Mucosa of descending colon (tissue), 3 donors: ENCODE data around the gene PLEKHA6. TPM values are rescaled to one million over a fixed set of nuclear protein-coding genes. Genes with fewer than 3 reads are reported as not detected.

Experiments
- ATAC-seq: fragments of 200-7000 bp; cut with Tn5 transposase; one replicate; pipeline ENCODE4 v1.9.1; 2020; ENCODE audit warnings: mild to moderate bottlenecking, moderate library complexity
- DNase-seq, 3 donors: peaks; one replicate each; pipeline ENCODE4 v3.0.0-alpha.2; 2020
- H3K36me3 ChIP-seq: fragments of 200-600 bp; one replicate; pipeline ENCODE4 v1.8.0; 2021; ENCODE audit warnings: low read depth, mild to moderate bottlenecking
- H3K4me1 ChIP-seq: fragments of 200-600 bp; one replicate; pipeline ENCODE4 v1.8.0; 2021; ENCODE audit warnings: low read depth, mild to moderate bottlenecking
- H3K4me3 ChIP-seq: fragments of 200-600 bp; one replicate; pipeline ENCODE4 v1.8.0; 2021; ENCODE audit warnings: mild to moderate bottlenecking
- H3K9me3 ChIP-seq: fragments of 200-600 bp; one replicate; pipeline ENCODE4 v1.8.0; 2021; ENCODE audit warnings: mild to moderate bottlenecking
- intact Hi-C, 2 donors: fragments of 100-400 bp; cut with DNase I in 1 of 2; cut with micrococcal nuclease in 1 of 2; formaldehyde crosslinking; loops; one replicate each; pipeline versions ENCODE4 v1.11.0 to v1.11.1; 2022; cut with DNase I, micrococcal nuclease
- total RNA-seq, 3 donors: library from RNA; stranded (reverse); fragmentation: NEBNext Ultra II Directional in 2 of 3; extraction: Animal tissue kit (Norgen Biotek cat#: 25700) in 2 of 3; gene quantifications; one replicate each; pipeline versions ENCODE4 v1.2.1 to v1.2.4, GENCODE V29; 2021 to 2023
- TF ChIP-seq, protein P1 (sequence below): fragments of 200-600 bp; IDR thresholded peaks from one replicate; pipeline ENCODE4 v1.8.0; 2022; ENCODE audit warnings: antibody characterized with exemption, mild to moderate bottlenecking
- donor health status: DM: no; HTN: no; CAD: no; lungs with moderate emphysema.
- donor health status: DM: no; HTN: no; CAD: no.
- donor health status: DM: no; HTN: yes; CAD: no.

PLEKHA6 gene
- total RNA-seq, 3 donors from 2014 or later = 82.4 to 154 (median 115) TPM

DNA sequence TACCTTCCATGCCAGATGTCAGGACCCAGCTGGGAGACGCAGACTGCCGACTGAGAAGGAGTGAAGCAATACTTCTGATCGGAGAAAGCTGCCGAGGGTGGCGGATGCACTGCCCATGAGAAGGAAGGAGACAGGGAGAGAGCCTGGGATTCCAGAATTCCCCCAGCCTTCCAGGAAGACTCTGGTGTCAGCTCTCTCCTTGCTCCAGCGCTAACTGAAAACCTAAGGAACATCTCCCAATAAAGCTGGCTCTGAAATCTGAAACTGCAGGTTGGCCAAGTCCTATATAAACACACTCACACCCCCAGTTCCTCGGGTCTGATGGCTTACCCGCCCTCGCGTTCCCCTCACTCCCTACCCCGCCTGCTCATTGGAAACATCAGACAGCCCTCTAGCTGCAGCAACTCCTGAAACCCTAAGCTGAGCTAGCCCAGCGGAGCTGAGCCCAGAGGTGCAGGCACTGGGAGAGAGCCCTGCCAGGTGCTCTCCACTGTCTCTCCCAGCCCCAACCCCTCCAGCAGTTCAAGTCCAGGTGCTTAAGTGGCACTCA is 52.3 kb downstream of the PLEKHA6 start:
- TF ChIP-seq, protein P1, sequence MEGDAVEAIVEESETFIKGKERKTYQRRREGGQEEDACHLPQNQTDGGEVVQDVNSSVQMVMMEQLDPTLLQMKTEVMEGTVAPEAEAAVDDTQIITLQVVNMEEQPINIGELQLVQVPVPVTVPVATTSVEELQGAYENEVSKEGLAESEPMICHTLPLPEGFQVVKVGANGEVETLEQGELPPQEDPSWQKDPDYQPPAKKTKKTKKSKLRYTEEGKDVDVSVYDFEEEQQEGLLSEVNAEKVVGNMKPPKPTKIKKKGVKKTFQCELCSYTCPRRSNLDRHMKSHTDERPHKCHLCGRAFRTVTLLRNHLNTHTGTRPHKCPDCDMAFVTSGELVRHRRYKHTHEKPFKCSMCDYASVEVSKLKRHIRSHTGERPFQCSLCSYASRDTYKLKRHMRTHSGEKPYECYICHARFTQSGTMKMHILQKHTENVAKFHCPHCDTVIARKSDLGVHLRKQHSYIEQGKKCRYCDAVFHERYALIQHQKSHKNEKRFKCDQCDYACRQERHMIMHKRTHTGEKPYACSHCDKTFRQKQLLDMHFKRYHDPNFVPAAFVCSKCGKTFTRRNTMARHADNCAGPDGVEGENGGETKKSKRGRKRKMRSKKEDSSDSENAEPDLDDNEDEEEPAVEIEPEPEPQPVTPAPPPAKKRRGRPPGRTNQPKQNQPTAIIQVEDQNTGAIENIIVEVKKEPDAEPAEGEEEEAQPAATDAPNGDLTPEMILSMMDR = no peak
- no peaks in the 10 kb centered on the region for H3K36me3 ChIP-seq
- DNase-seq (no peak), ATAC-seq (peak; percentile 47)
- H3K4me3 ChIP-seq = no peak overlapping the region
- no peaks in the 10 kb centered on the region for H3K9me3 ChIP-seq
- no peaks in the 10 kb centered on the region for H3K4me1 ChIP-seq
- intact Hi-C loops = no loop called here

DNA sequence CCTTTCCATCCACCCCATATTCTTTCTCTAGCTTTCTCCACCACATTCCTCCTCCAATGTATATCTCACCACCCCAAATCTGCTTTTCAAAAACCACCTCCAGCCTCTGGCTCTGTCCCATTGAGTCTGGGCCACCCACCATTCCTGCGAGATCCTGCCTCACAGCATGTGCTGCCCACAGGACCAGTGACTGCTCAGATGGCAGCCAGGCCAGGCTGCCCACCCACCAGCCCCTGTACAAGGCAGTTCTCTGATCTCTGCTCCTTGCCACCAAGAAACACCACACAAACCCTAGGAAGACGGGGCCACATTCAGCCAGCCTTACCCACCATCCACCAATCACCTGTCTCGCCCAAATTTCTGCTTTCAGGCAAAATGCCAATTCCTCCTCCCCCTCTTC is 53.7 kb downstream of the PLEKHA6 start:
- Histone ChIP-seq H3K36me3 (no peaks in the 10 kb centered on the region), H3K4me3 (no peak overlapping the region), H3K9me3 (no peaks in the 10 kb centered on the region), H3K4me1 (no peaks in the 10 kb centered on the region)
- TF ChIP-seq, protein P1 = no peak
- no peak for DNase-seq
- intact Hi-C loops = no loop called here
- no peak for ATAC-seq

DNA sequence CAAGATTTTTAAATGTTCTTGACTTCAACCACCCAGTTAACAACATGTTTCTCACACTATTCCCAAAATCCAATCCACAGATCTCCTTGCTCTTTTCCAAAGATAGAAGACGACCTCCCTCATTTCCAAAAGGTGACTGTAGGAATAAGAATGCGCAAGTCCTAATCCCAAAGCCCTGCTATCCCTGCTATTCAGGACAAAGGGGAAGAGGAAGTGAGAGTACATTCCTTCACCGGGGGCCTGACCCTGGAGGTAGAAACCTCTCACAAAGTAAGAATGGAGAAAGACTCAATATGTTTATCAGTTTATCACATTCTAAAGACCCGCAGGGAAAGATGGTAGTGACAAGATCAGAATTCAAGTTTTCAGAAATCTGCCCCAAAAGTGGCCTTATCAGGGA is 55.7 kb downstream of the PLEKHA6 start:
- intact Hi-C loops = no loop called here

DNA sequence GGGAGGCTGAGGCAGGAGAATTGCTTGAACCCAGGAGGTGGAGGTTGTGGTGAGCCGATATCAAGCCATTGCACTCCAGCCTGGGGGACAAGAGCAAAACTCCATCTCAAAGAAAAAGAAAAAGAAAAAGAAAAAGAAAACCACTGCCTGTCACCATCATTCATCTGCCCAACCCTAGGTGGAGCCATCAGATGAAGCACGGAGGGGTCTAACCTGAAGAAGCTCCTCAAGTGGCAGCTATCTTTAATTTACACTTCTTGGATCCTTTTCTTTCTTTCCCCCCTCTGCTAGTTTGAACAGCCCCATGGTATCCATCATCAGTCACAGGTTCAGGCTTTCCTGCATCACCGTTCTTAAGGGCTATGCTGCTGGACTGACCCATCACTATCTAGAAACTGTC is 57.0 kb downstream of the PLEKHA6 start:
- intact Hi-C loops = no loop called here
- ATAC-seq = no peak
- no peak for DNase-seq
- TF ChIP-seq, protein P1 = no peak
- Histone ChIP-seq H3K9me3 (no peaks in the 10 kb centered on the region), H3K4me1 (peaks cover 16% of the 10 kb centered on the region), H3K4me3 (no peak overlapping the region), H3K36me3 (no peaks in the 10 kb centered on the region)

More for the DNA sequence above, 55.7 kb downstream of the PLEKHA6 start:
- H3K4me1 ChIP-seq = peaks cover 7% of the 10 kb centered on the region
- no peak for ATAC-seq
- TF ChIP-seq, protein P1 = no peak
- no peak overlapping the region for H3K4me3 ChIP-seq
- DNase-seq = no peak
- no peaks in the 10 kb centered on the region for H3K36me3 ChIP-seq
- no peaks in the 10 kb centered on the region for H3K9me3 ChIP-seq

DNA sequence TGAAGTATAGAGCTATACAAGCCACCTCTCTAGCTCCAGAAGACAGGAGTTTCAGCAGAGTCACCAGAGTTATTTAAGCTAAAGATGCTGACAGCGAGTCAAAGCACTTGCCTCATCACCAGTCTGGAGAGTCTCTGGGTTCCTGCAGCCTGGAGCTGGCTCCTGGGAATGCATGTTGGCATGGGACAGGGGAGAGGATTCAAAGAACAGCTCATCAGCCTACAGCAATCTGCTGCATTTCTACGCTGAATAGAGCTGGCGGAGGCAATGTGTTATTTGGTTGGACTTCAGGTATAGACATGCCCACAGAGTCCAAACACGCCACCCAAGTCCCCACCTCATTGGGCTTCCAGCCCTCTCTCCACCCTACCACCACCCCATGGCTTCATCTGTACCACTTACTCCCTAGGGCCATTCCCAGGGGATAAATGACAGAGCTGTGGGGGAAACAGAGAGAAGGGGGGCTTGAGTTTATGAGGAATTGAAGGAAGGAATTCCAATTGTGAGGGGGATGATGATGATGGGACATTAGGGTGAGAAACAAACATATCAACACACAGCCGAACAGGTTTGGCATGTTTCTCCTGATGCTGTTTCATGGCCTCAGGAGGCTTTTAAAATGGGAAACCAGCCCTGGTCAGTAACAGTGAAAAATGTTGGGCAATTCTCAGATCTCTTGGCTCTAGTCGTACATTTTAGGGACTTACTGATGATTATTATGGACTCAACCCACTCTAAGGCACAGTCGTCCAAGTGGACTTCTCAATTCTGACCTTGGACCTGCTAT is 58.4 kb downstream of the PLEKHA6 start:
- H3K4me1 ChIP-seq = peaks cover 29% of the 10 kb centered on the region
- ATAC-seq (no peak), DNase-seq (no peak)
- H3K4me3 ChIP-seq = no peak overlapping the region
- no peaks in the 10 kb centered on the region for H3K9me3 ChIP-seq
- H3K36me3 ChIP-seq = no peaks in the 10 kb centered on the region
- TF ChIP-seq, protein P1 = no peak
- intact Hi-C loops = no loop called here
